Measurements from ENCODE around the gene AUH. TPM values are rescaled to one million over a fixed set of nuclear protein-coding genes. Genes with fewer than 3 reads are reported as not detected.

Gene AUH
- total RNA-seq, 4 donors from 2014 or later = 23.0 to 39.2 (median 25.7) TPM

DNA sequence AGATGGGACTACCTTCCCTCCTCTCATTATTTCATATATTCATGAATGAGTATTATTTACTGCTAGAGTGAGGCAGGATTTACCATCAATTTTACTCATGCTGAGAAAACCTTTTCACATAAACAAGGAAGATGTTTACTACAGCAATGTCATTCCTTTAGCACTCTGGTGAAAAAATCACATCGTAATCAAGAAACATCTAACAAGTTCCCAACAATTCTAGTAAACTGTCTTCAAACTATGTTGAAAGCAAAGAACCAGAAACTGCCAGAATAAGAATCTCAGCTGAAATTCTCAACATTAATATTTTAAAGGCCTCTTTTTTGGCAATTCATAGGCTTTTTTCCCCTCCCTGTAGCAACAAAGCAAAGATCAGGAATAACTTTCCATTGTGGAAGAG, 28.2 kb downstream of the AUH start:
- Histone ChIP-seq H3K36me3 (peaks cover 0 to 12% of the 10 kb centered on the region in 2 donors), H3K27me3 (no peaks in the 10 kb centered on the region), H3K4me1 (peaks cover 0 to 9% (median 0%) of the 10 kb centered on the region in 3 donors), H3K9me3 (no peaks in the 10 kb centered on the region), H3K27ac (no peak overlapping the region), H3K4me3 (no peak overlapping the region)
- TF ChIP-seq POLR2A (IDR thresholded peaks at IDR 0.05) = no peak
- WGBS, 2 donors (ENCODE audit: low coverage in 1 of 2) = 86 to 100% methylated on average over 1 of the region's 1 CpG
- no peak for ATAC-seq

- WGBS, 2 donors (ENCODE audit: low coverage in 1 of 2) = 65 to 78% methylated on average over 10 of the region's 12 CpGs
- H3K27me3 ChIP-seq = no peaks in the 10 kb centered on the region
- no peak overlapping the region for H3K27ac ChIP-seq
- peaks cover 0 to 9% (median 0%) of the 10 kb centered on the region in 3 donors for H3K4me1 ChIP-seq
- no peaks in the 10 kb centered on the region for H3K9me3 ChIP-seq
- H3K4me3 ChIP-seq = no peak overlapping the region
- TF ChIP-seq POLR2A (IDR thresholded peaks at IDR 0.05) (no peak), POLR2AphosphoS5 (IDR thresholded peaks at IDR 0.05) (no peak), EP300 (IDR thresholded peaks at IDR 0.05) (no peak)
- TF ChIP-seq, protein P1, sequence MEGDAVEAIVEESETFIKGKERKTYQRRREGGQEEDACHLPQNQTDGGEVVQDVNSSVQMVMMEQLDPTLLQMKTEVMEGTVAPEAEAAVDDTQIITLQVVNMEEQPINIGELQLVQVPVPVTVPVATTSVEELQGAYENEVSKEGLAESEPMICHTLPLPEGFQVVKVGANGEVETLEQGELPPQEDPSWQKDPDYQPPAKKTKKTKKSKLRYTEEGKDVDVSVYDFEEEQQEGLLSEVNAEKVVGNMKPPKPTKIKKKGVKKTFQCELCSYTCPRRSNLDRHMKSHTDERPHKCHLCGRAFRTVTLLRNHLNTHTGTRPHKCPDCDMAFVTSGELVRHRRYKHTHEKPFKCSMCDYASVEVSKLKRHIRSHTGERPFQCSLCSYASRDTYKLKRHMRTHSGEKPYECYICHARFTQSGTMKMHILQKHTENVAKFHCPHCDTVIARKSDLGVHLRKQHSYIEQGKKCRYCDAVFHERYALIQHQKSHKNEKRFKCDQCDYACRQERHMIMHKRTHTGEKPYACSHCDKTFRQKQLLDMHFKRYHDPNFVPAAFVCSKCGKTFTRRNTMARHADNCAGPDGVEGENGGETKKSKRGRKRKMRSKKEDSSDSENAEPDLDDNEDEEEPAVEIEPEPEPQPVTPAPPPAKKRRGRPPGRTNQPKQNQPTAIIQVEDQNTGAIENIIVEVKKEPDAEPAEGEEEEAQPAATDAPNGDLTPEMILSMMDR (IDR thresholded peaks at IDR 0.05) = no peak
- ATAC-seq = no peak
- peaks cover 0 to 10% of the 10 kb centered on the region in 2 donors for H3K36me3 ChIP-seq
Measured at GRCh38 chr9:91332546-91333231, 29.0 kb downstream of the AUH start.

DNA sequence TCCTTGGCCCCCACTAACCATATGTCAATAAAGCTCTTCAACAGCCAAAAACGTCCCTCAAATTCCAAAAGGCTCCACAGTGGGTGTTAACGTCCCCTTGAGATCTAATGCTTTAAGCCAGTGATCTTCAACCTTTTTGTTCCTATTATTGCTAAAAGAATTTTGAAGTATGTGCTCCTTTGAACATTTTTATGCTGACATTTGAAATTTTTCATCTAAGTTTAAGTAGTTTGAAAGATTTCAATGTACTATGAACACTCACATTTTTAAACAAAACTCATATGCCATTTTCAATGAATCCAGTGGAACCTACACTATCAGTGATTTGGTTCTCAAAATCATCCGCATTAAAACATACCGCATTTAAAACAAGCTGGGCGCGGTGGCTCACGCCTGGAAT, 29.9 kb downstream of the AUH start:
- H3K4me3 ChIP-seq = no peak overlapping the region
- no peak for ATAC-seq
- WGBS, 2 donors (ENCODE audit: low coverage in 1 of 2) = 88 to 92% methylated on average over 4 to 6 of the region's 7 CpGs
- no peaks in the 10 kb centered on the region for H3K27me3 ChIP-seq
- TF ChIP-seq, protein P1 (IDR thresholded peaks at IDR 0.05) = no peak
- TF ChIP-seq EP300 (IDR thresholded peaks at IDR 0.05) (no peak), POLR2AphosphoS5 (IDR thresholded peaks at IDR 0.05) (no peak), POLR2A (IDR thresholded peaks at IDR 0.05) (no peak)
- H3K27ac ChIP-seq = no peak overlapping the region
- peaks cover 0 to 13% of the 10 kb centered on the region in 2 donors for H3K36me3 ChIP-seq
- H3K9me3 ChIP-seq = no peaks in the 10 kb centered on the region
- H3K4me1 ChIP-seq = peaks cover 0 to 9% (median 0%) of the 10 kb centered on the region in 3 donors

DNA sequence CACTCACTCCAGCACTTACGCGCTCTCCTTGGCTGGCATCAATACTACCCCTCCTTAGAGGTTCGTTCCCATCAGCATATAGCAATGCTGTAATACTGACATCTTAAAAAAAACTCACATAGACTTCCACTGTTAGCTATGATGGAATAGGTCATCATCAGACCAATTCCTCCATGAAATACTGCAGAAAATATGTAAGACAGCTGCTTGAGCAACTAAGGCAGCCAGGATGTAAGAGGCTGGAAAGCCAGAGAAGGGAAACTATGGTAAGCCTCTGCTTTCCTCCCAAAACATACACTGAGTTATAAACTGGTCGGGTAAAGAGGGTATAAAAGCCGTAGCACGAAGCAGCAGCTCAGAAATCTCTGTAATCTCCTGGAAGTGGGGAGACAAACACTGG, 33.5 kb downstream of the AUH start:
- peaks cover 0 to 18% of the 10 kb centered on the region in 2 donors for H3K36me3 ChIP-seq
- WGBS, 2 donors (ENCODE audit: low coverage in 1 of 2) = 91 to 93% methylated on average over 4 to 5 of the region's 6 CpGs
- TF ChIP-seq POLR2AphosphoS5 (IDR thresholded peaks at IDR 0.05) (no peak), EP300 (IDR thresholded peaks at IDR 0.05) (no peak), POLR2A (IDR thresholded peaks at IDR 0.05) (no peak)
- TF ChIP-seq, protein P1 (IDR thresholded peaks at IDR 0.05) = no peak
- no peaks in the 10 kb centered on the region for H3K27me3 ChIP-seq
- peaks cover 0 to 9% (median 0%) of the 10 kb centered on the region in 3 donors for H3K4me1 ChIP-seq
- no peak overlapping the region for H3K4me3 ChIP-seq
- H3K9me3 ChIP-seq = no peaks in the 10 kb centered on the region
- H3K27ac ChIP-seq = no peak overlapping the region
- no peak for ATAC-seq

DNA sequence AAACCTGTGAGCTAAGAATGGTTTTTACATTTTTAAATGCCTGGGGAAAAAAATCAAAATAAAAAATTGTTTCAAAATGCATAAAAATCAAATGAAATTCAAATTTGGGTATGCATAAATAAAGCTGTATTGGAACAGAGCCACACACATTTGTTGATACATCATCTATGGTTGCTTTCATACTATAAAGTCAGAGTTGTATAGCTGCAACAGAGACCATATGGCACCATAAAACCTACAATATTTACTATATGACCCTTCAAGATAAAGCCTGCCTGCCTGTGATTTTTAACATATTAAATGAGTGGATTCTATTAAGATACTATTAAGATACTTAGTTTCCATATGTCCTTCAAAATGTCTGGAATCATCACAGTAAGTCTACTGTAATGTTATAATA, 40.0 kb downstream of the AUH start:
- Histone ChIP-seq H3K9me3 (no peaks in the 10 kb centered on the region), H3K4me3 (no peak overlapping the region), H3K27me3 (no peaks in the 10 kb centered on the region), H3K36me3 (peaks cover 0 to 9% of the 10 kb centered on the region in 2 donors), H3K27ac (no peak overlapping the region), H3K4me1 (no peaks in the 10 kb centered on the region)
- ATAC-seq = no peak
- TF ChIP-seq, protein P1 (IDR thresholded peaks at IDR 0.05) = no peak
- TF ChIP-seq EP300 (IDR thresholded peaks at IDR 0.05) (no peak), POLR2A (IDR thresholded peaks at IDR 0.05) (no peak), POLR2AphosphoS5 (IDR thresholded peaks at IDR 0.05) (no peak)

Data from gastroesophageal sphincter (tissue), 4 donors.